Mammary epithelial cell (primary cell): ENCODE measurements around the gene SORBS1.

Experiments
- EZH2 ChIP-seq: IDR thresholded peaks from 2 replicates; pipeline ENCODE4 v1.6.1; 2012; ENCODE audit warnings: low read length, inconsistent platforms, borderline replicate concordance
- TF ChIP-seq, protein P1 (sequence below), 2 donors: IDR thresholded peaks in 1 of 2; conservative IDR thresholded peaks in 1 of 2; 2 replicates each; pipeline ENCODE4 v1.5.1; 2011 to 2012; ENCODE audit warnings: inconsistent platforms in 2 of 2, low read length in 2 of 2, mild to moderate bottlenecking in 2 of 2, control low read depth in 1 of 2, low read depth in 1 of 2; ENCODE audit not compliant: insufficient read depth in 1 of 2; ENCODE audit errors: extremely low read depth in 1 of 2

- TF ChIP-seq, protein P1, sequence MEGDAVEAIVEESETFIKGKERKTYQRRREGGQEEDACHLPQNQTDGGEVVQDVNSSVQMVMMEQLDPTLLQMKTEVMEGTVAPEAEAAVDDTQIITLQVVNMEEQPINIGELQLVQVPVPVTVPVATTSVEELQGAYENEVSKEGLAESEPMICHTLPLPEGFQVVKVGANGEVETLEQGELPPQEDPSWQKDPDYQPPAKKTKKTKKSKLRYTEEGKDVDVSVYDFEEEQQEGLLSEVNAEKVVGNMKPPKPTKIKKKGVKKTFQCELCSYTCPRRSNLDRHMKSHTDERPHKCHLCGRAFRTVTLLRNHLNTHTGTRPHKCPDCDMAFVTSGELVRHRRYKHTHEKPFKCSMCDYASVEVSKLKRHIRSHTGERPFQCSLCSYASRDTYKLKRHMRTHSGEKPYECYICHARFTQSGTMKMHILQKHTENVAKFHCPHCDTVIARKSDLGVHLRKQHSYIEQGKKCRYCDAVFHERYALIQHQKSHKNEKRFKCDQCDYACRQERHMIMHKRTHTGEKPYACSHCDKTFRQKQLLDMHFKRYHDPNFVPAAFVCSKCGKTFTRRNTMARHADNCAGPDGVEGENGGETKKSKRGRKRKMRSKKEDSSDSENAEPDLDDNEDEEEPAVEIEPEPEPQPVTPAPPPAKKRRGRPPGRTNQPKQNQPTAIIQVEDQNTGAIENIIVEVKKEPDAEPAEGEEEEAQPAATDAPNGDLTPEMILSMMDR (conservative IDR thresholded peaks at IDR 0.05 in 1 of 2, IDR thresholded peaks at IDR 0.05 in 1 of 2; ENCODE audit: extremely low read depth in 1 of 2, insufficient read depth in 1 of 2, low read depth in 1 of 2, low read length in 2 of 2) = no peak
- no peak for TF ChIP-seq EZH2
These were observed 85.2 kb downstream of the SORBS1 start for GRCh38 chr10:95475827-95476468.
